HepG2 (cell line): ENCODE data around the gene PURB. TPM values are rescaled to one million over a fixed set of nuclear protein-coding genes. Genes with fewer than 3 reads are reported as not detected.

Source experiments
- AHR ChIP-seq: IDR thresholded peaks from 2 replicates; pipeline ENCODE4 v1.6.1; 2018; ENCODE audit warnings: missing genetic modification reagents, missing compliant biosample characterization
- DBP ChIP-seq: sonication (generic); formaldehyde crosslinking; IDR thresholded peaks from 2 replicates; pipeline ENCODE4 v1.4.0; 2020; ENCODE audit warnings: missing genetic modification reagents; ENCODE audit errors: not compliant biosample characterization
- FOXC1 ChIP-seq: sonication (generic); formaldehyde crosslinking; IDR thresholded peaks from 2 replicates; pipeline ENCODE4 v1.8.0; 2022; ENCODE audit warnings: mild to moderate bottlenecking, missing genetic modification reagents, borderline replicate concordance
- YEATS4 ChIP-seq: sonication (generic); formaldehyde crosslinking; IDR thresholded peaks from 2 replicates; pipeline ENCODE4 v1.4.0; 2020; ENCODE audit warnings: missing genetic modification reagents, borderline replicate concordance
- ZNF256 ChIP-seq: sonication (generic); formaldehyde crosslinking; conservative IDR thresholded peaks from 2 replicates; pipeline ENCODE4 v1.4.0; 2020; ENCODE audit warnings: missing genetic modification reagents
- ZNF331 ChIP-seq: sonication (generic); formaldehyde crosslinking; IDR thresholded peaks from 2 replicates; pipeline ENCODE4 v1.4.0; 2020; ENCODE audit warnings: missing genetic modification reagents
- ZNF619 ChIP-seq: sonication (generic); formaldehyde crosslinking; IDR thresholded peaks from 2 replicates; pipeline ENCODE4 v1.4.0; 2020; ENCODE audit warnings: mild to moderate bottlenecking, missing genetic modification reagents
- ZNF672 ChIP-seq: sonication (generic); formaldehyde crosslinking; IDR thresholded peaks from 2 replicates; pipeline ENCODE4 v1.8.1; 2022; ENCODE audit warnings: missing genetic modification reagents
- ZNF768 ChIP-seq: sonication (generic); formaldehyde crosslinking; IDR thresholded peaks from 2 replicates; pipeline ENCODE4 v1.4.0; 2020; ENCODE audit warnings: missing genetic modification reagents
- polyA plus RNA-seq, 8 experiments: library from polyadenylated mRNA; depleted of rRNA in 3 of 8; stranded (reverse) in 7 of 8; unstranded in 1 of 8; fragments of >200 nt; fragmentation: Illumina TruSeq in 4 of 8; extraction: Trizol in 4 of 8; gene quantifications; 2 replicates each; pipeline versions ENCODE4 v1.2.1 to v1.2.3, GENCODE V29; 2011 to 2016; ENCODE audit warnings: low read depth in 4 of 8, missing spikeins in 1 of 8, mixed read lengths in 1 of 8; ENCODE audit not compliant: insufficient read depth in 1 of 8
- total RNA-seq, 5 experiments: library from RNA; depleted of rRNA; stranded (reverse); fragments of >200 nt; fragmentation: Illumina TruSeq; extraction: Trizol; gene quantifications; 2 replicates each; pipeline ENCODE4 v1.2.3, GENCODE V29; 2016; ENCODE audit warnings: low read depth in 1 of 5
- TF ChIP-seq, protein P1 (sequence below): IDR thresholded peaks from 2 replicates; pipeline ENCODE4 v1.4.0; 2020; ENCODE audit warnings: mild to moderate bottlenecking, missing genetic modification reagents
- TF ChIP-seq, protein P2 (sequence below): sonication (generic); formaldehyde crosslinking; IDR thresholded peaks from 2 replicates; pipeline ENCODE4 v1.8.0; 2022; ENCODE audit warnings: missing genetic modification reagents, mild to moderate bottlenecking, borderline replicate concordance
- TF ChIP-seq, protein P3 (sequence below): sonication (generic); formaldehyde crosslinking; IDR thresholded peaks from 2 replicates; pipeline ENCODE4 v1.5.0; 2020; ENCODE audit warnings: missing genetic modification reagents, mild to moderate bottlenecking, borderline replicate concordance
- TF ChIP-seq, protein P4 (sequence below): sonication (generic); formaldehyde crosslinking; IDR thresholded peaks from 2 replicates; pipeline ENCODE4 v1.5.1; 2020; ENCODE audit warnings: mild to moderate bottlenecking, missing genetic modification reagents, borderline replicate concordance

PURB gene
- total and polyA plus RNA-seq, 2 of the 13 experiments (the other 11 are each of a cell fraction or from before 2014, with no cell fraction given): 2.3 to 4.3 TPM

DNA sequence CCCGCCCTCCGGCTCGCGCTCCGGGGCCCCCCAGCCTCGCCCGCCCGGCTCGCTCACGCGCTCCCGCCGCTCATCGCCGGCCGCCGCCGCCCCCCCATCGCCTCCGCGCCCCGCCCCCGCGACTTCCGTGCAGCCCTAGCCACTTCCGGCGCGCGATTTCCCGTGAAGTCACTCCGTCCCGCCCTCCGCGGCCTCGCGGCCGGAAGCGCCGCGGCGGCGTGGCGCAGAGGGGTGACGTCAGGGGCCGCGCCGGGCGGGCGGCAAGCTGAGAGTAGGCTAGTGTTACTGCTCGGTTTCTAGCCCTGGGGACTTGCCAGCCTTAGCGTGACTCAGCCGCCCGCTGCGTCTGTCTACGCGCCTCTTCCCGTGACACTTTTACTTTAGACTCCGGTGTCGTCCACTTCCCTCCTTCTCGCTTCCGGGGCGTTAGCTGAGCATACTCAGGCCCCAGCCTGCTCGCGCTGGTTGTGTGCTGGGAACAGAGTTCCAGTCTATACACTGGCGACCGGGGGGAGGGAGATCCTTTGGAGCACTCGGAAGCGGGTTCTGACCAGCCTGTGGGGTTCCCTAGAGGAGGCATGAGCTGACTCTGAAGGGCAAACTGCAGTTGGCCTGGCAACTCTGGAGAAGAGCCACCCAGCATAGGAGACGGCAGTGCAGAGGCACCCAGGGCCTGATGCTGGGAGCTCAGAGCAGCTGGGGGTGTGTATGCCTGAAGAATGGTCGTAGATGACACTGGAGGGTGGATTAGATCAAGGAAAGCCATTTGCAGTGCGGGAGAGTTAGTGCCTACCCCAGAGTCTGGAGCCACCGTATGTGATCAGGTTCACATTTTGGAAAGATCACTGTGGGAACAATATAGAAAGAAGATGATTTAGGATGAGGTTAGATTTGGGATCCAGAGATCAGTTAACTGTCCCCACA lies at the start of gene PURB (continued):
- TF ChIP-seq ZNF619 (CRISPR knock-in tag): peak; percentile 73; the same call in 1 of the 2 replicates
- no peak for TF ChIP-seq ZNF672 (CRISPR knock-in tag)
- TF ChIP-seq, protein P1, sequence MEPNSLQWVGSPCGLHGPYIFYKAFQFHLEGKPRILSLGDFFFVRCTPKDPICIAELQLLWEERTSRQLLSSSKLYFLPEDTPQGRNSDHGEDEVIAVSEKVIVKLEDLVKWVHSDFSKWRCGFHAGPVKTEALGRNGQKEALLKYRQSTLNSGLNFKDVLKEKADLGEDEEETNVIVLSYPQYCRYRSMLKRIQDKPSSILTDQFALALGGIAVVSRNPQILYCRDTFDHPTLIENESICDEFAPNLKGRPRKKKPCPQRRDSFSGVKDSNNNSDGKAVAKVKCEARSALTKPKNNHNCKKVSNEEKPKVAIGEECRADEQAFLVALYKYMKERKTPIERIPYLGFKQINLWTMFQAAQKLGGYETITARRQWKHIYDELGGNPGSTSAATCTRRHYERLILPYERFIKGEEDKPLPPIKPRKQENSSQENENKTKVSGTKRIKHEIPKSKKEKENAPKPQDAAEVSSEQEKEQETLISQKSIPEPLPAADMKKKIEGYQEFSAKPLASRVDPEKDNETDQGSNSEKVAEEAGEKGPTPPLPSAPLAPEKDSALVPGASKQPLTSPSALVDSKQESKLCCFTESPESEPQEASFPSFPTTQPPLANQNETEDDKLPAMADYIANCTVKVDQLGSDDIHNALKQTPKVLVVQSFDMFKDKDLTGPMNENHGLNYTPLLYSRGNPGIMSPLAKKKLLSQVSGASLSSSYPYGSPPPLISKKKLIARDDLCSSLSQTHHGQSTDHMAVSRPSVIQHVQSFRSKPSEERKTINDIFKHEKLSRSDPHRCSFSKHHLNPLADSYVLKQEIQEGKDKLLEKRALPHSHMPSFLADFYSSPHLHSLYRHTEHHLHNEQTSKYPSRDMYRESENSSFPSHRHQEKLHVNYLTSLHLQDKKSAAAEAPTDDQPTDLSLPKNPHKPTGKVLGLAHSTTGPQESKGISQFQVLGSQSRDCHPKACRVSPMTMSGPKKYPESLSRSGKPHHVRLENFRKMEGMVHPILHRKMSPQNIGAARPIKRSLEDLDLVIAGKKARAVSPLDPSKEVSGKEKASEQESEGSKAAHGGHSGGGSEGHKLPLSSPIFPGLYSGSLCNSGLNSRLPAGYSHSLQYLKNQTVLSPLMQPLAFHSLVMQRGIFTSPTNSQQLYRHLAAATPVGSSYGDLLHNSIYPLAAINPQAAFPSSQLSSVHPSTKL (CRISPR knock-in tag): no peak
- TF ChIP-seq ZNF331 (CRISPR knock-in tag): peak; percentile 47; the same call in 1 of the 2 replicates
- TF ChIP-seq, protein P2, sequence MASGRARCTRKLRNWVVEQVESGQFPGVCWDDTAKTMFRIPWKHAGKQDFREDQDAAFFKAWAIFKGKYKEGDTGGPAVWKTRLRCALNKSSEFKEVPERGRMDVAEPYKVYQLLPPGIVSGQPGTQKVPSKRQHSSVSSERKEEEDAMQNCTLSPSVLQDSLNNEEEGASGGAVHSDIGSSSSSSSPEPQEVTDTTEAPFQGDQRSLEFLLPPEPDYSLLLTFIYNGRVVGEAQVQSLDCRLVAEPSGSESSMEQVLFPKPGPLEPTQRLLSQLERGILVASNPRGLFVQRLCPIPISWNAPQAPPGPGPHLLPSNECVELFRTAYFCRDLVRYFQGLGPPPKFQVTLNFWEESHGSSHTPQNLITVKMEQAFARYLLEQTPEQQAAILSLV (CRISPR knock-in tag): peak; percentile 83; the same call in 1 of the 2 replicates
- no peak for TF ChIP-seq ZNF256 (CRISPR knock-in tag)
- TF ChIP-seq, protein P3, sequence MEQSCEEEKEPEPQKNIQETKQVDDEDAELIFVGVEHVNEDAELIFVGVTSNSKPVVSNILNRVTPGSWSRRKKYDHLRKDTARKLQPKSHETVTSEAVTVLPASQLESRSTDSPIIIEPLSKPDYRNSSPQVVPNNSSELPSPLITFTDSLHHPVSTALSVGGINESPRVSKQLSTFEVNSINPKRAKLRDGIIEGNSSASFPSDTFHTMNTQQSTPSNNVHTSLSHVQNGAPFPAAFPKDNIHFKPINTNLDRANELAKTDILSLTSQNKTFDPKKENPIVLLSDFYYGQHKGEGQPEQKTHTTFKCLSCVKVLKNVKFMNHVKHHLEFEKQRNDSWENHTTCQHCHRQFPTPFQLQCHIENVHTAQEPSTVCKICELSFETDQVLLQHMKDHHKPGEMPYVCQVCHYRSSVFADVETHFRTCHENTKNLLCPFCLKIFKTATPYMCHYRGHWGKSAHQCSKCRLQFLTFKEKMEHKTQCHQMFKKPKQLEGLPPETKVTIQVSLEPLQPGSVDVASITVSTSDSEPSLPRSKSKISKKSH (CRISPR knock-in tag): 0 out of 2 replicates have a peak, but pooled peaks have one; percentile 48
- 0 out of 2 replicates have a peak, but pooled peaks have one; percentile 34 for TF ChIP-seq AHR (CRISPR knock-in tag)
- peak; percentile 55; the same call in 1 of the 2 replicates for TF ChIP-seq ZNF768
- TF ChIP-seq DBP (CRISPR knock-in tag): no peak
- TF ChIP-seq, protein P4, sequence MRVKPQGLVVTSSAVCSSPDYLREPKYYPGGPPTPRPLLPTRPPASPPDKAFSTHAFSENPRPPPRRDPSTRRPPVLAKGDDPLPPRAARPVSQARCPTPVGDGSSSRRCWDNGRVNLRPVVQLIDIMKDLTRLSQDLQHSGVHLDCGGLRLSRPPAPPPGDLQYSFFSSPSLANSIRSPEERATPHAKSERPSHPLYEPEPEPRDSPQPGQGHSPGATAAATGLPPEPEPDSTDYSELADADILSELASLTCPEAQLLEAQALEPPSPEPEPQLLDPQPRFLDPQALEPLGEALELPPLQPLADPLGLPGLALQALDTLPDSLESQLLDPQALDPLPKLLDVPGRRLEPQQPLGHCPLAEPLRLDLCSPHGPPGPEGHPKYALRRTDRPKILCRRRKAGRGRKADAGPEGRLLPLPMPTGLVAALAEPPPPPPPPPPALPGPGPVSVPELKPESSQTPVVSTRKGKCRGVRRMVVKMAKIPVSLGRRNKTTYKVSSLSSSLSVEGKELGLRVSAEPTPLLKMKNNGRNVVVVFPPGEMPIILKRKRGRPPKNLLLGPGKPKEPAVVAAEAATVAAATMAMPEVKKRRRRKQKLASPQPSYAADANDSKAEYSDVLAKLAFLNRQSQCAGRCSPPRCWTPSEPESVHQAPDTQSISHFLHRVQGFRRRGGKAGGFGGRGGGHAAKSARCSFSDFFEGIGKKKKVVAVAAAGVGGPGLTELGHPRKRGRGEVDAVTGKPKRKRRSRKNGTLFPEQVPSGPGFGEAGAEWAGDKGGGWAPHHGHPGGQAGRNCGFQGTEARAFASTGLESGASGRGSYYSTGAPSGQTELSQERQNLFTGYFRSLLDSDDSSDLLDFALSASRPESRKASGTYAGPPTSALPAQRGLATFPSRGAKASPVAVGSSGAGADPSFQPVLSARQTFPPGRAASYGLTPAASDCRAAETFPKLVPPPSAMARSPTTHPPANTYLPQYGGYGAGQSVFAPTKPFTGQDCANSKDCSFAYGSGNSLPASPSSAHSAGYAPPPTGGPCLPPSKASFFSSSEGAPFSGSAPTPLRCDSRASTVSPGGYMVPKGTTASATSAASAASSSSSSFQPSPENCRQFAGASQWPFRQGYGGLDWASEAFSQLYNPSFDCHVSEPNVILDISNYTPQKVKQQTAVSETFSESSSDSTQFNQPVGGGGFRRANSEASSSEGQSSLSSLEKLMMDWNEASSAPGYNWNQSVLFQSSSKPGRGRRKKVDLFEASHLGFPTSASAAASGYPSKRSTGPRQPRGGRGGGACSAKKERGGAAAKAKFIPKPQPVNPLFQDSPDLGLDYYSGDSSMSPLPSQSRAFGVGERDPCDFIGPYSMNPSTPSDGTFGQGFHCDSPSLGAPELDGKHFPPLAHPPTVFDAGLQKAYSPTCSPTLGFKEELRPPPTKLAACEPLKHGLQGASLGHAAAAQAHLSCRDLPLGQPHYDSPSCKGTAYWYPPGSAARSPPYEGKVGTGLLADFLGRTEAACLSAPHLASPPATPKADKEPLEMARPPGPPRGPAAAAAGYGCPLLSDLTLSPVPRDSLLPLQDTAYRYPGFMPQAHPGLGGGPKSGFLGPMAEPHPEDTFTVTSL (CRISPR knock-in tag): no peak
- TF ChIP-seq FOXC1: peak; percentile 31; the same call in 1 of the 2 replicates
- peak; percentile 83; the same call in 1 of the 2 replicates for TF ChIP-seq YEATS4 (CRISPR knock-in tag)
